Nephron progenitor cell (in vitro differentiated cells): Measurements from ENCODE around the gene DRAXIN.

Experiments
- DNase-seq: peaks from one replicate; pipeline ENCODE4 v3.0.0; 2021
- H3K27ac Mint-ChIP-seq: 2 replicates; pipeline ENCODE4 v1.8.0; 2021; ENCODE audit warnings: mild to moderate bottlenecking, moderate library complexity, mixed read lengths
- H3K27me3 Mint-ChIP-seq: 2 replicates; pipeline ENCODE4 v1.8.0; 2021; ENCODE audit warnings: mild to moderate bottlenecking, low read depth, mixed read lengths; ENCODE audit not compliant: poor library complexity
- H3K36me3 Mint-ChIP-seq: 2 replicates; pipeline ENCODE4 v1.8.0; 2021; ENCODE audit warnings: low read depth, mixed read lengths
- H3K4me1 Mint-ChIP-seq: 2 replicates; pipeline ENCODE4 v1.8.0; 2021; ENCODE audit warnings: mixed read lengths
- H3K4me3 Mint-ChIP-seq: 2 replicates; pipeline ENCODE4 v1.8.0; 2021; ENCODE audit warnings: mild to moderate bottlenecking, moderate library complexity, mixed read lengths
- H3K9me3 Mint-ChIP-seq: 2 replicates; pipeline ENCODE4 v1.8.0; 2021; ENCODE audit warnings: mild to moderate bottlenecking, moderate library complexity, mixed read lengths
- CTCF ChIP-seq: fragments of 200-600 bp; sonication (generic); IDR thresholded peaks from 2 replicates; pipeline ENCODE4 v1.5.0; 2021; ENCODE audit warnings: antibody characterized with exemption

The DRAXIN gene

GRCh38 chr1:11727119-11727518 lies 35.6 kb downstream of the DRAXIN start:
- H3K4me3 Mint-ChIP-seq = no peak overlapping the region
- no peak for DNase-seq
- no peak overlapping the region for H3K27ac Mint-ChIP-seq
- no peak for TF ChIP-seq CTCF
- peaks cover 6% of the 10 kb centered on the region for H3K27me3 Mint-ChIP-seq
- H3K36me3 Mint-ChIP-seq = no peaks in the 10 kb centered on the region
- H3K9me3 Mint-ChIP-seq = no peaks in the 10 kb centered on the region
- H3K4me1 Mint-ChIP-seq = peaks cover 45% of the 10 kb centered on the region

- no peak for DNase-seq
- TF ChIP-seq CTCF = no peak
- H3K4me1 Mint-ChIP-seq = peaks cover 56% of the 10 kb centered on the region
- H3K36me3 Mint-ChIP-seq = no peaks in the 10 kb centered on the region
- H3K27ac Mint-ChIP-seq = no peak overlapping the region
- H3K4me3 Mint-ChIP-seq = no peak overlapping the region
- no peaks in the 10 kb centered on the region for H3K9me3 Mint-ChIP-seq
- peaks cover 6% of the 10 kb centered on the region for H3K27me3 Mint-ChIP-seq
Measured at GRCh38 chr1:11728126-11728806, 36.8 kb downstream of the DRAXIN start.

GRCh38 chr1:11729155-11729497 lies 37.6 kb downstream of the DRAXIN start:
- Mint-ChIP-seq H3K27ac (no peak overlapping the region), H3K9me3 (no peaks in the 10 kb centered on the region), H3K4me3 (no peak overlapping the region), H3K36me3 (no peaks in the 10 kb centered on the region), H3K27me3 (peaks cover 6% of the 10 kb centered on the region), H3K4me1 (peaks cover 56% of the 10 kb centered on the region)
- no peak for TF ChIP-seq CTCF
- DNase-seq = no peak

- no peaks in the 10 kb centered on the region for H3K36me3 Mint-ChIP-seq
- H3K4me1 Mint-ChIP-seq = peaks cover 53% of the 10 kb centered on the region
- peaks cover 3% of the 10 kb centered on the region for H3K27me3 Mint-ChIP-seq
- no peak overlapping the region for H3K4me3 Mint-ChIP-seq
- peak overlapping the region; percentile 96 for H3K27ac Mint-ChIP-seq
- no peak for TF ChIP-seq CTCF
- peak; percentile 45 for DNase-seq
- no peaks in the 10 kb centered on the region for H3K9me3 Mint-ChIP-seq
Measured at GRCh38 chr1:11729498-11730428, 38.3 kb downstream of the DRAXIN start.

- H3K36me3 Mint-ChIP-seq = no peaks in the 10 kb centered on the region
- DNase-seq = no peak
- TF ChIP-seq CTCF = no peak
- peaks cover 49% of the 10 kb centered on the region for H3K4me1 Mint-ChIP-seq
- H3K9me3 Mint-ChIP-seq = no peaks in the 10 kb centered on the region
- no peak overlapping the region for H3K4me3 Mint-ChIP-seq
- H3K27ac Mint-ChIP-seq = peak overlapping the region; percentile 96
- H3K27me3 Mint-ChIP-seq = no peaks in the 10 kb centered on the region
Measured at GRCh38 chr1:11730429-11730891, 39.0 kb downstream of the DRAXIN start.
